Measurements from ENCODE around the gene NAPEPLD.
A peak's percentile ranks its signal among the peaks of the same experiment; 100 is the strongest.
"Not testable (repeated sequence)": the region's sequence is repeated elsewhere in the genome, so short reads cannot be mapped to it uniquely, and the experiment has no call there.

The NAPEPLD gene

GRCh38 chr7:103101543-103101942 is 47.4 kb downstream of the NAPEPLD start:
- DNase-seq, result no peak

GRCh38 chr7:103100348-103100747 is 48.6 kb downstream of the NAPEPLD start:
- no peak for DNase-seq

- no peak for DNase-seq
These were observed 51.9 kb downstream of the NAPEPLD start for GRCh38 chr7:103097041-103097440.

GRCh38 chr7:103095558-103095957 is 53.3 kb downstream of the NAPEPLD start:
- DNase-seq, result not testable (repeated sequence)

- no peak for DNase-seq
These were observed 54.8 kb downstream of the NAPEPLD start for GRCh38 chr7:103094102-103094501.

GRCh38 chr7:103093429-103093828 is 55.5 kb downstream of the NAPEPLD start:
- DNase-seq, result no peak

- DNase-seq, result not testable (repeated sequence)
These were observed 56.6 kb downstream of the NAPEPLD start for GRCh38 chr7:103092321-103092720.

- DNase-seq, result no peak
These were observed 65.7 kb downstream of the NAPEPLD start for GRCh38 chr7:103083210-103083609.

GRCh38 chr7:103082497-103082896 is 66.4 kb downstream of the NAPEPLD start:
- DNase-seq, result no peak

- no peak for DNase-seq
These were observed 68.0 kb downstream of the NAPEPLD start for GRCh38 chr7:103080923-103081322.

- no peak for DNase-seq
These were observed 69.1 kb downstream of the NAPEPLD start for GRCh38 chr7:103079836-103080235.

- DNase-seq, result not testable (repeated sequence)
These were observed 70.7 kb downstream of the NAPEPLD start for GRCh38 chr7:103078226-103078625.

GRCh38 chr7:103077318-103077717 is 71.6 kb downstream of the NAPEPLD start:
- DNase-seq, result no peak

- no peak for DNase-seq
These were observed 72.1 kb downstream of the NAPEPLD start for GRCh38 chr7:103076764-103077163.

- DNase-seq, result no peak
These were observed 73.5 kb downstream of the NAPEPLD start for GRCh38 chr7:103075337-103075918.

GRCh38 chr7:103074519-103075336 is 74.2 kb downstream of the NAPEPLD start, which contains the start of the genes ARMC10 and FBXL13:
Gene ARMC10 (plus strand): TSS chr7:103075140. CDS start chr7:103075273, 133 bp downstream.
Gene FBXL13 (minus strand): TSS chr7:103074796.
- DNase-seq, result peak; percentile 42

GRCh38 chr7:103073989-103074518 is 74.8 kb downstream of the NAPEPLD start:
- DNase-seq, result no peak

GRCh38 chr7:103071000-103071399 is 77.9 kb downstream of the NAPEPLD start:
- DNase-seq, result no peak

- DNase-seq, result no peak
These were observed 80.2 kb downstream of the NAPEPLD start for GRCh38 chr7:103068414-103069403.

- DNase-seq, result no peak
These were observed 83.2 kb downstream of the NAPEPLD start for GRCh38 chr7:103065667-103066066.

GRCh38 chr7:103063895-103064294 is 85.0 kb downstream of the NAPEPLD start:
- DNase-seq, result no peak

- no peak for DNase-seq
These were observed 89.4 kb downstream of the NAPEPLD start for GRCh38 chr7:103059471-103059870.

- no peak for DNase-seq
These were observed 90.8 kb downstream of the NAPEPLD start for GRCh38 chr7:103058122-103058521.

Measured in SIG-M5 (cell line).